ENCODE measurements around the gene ORAI3.

DNA sequence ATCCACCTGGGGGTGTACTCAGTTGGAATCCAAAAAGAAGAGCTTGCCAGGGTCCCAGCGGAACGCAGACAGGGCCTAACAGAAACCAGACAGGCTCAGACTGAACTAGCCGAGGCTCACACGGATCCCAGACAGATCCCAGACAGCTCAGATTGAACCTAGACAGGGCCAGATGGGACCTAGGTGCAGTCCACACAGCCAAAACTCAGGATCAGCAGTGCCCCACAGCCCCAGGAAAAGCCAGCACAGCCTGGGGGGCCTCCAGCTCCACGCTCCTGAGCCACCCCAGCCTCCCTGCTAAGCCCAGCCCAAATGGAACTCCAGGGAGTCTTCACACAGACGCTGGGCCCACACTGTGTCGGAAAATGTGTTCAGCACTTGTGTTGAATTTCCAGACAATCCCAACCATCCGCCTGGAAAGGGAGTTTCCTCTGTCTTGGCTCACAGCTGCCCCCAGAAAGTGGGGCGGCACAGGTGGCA lies 54.0 kb downstream of the ORAI3 start:
- no peak; the same call in 1 of the 2 replicates for TF ChIP-seq ZNF600 (tag by site-specific recombination; IDR thresholded peaks at IDR 0.05)
- TF ChIP-seq, protein P1, sequence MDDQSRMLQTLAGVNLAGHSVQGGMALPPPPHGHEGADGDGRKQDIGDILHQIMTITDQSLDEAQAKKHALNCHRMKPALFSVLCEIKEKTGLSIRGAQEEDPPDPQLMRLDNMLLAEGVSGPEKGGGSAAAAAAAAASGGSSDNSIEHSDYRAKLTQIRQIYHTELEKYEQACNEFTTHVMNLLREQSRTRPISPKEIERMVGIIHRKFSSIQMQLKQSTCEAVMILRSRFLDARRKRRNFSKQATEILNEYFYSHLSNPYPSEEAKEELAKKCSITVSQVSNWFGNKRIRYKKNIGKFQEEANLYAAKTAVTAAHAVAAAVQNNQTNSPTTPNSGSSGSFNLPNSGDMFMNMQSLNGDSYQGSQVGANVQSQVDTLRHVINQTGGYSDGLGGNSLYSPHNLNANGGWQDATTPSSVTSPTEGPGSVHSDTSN (CRISPR knock-in tag; IDR thresholded peaks at IDR 0.05), result no peak
- no peak for TF ChIP-seq ZSCAN30 (tag by site-specific recombination; IDR thresholded peaks at IDR 0.05)
- no peak for TF ChIP-seq ZNF184 (tag by site-specific recombination; IDR thresholded peaks at IDR 0.05)
- TF ChIP-seq, protein P2, sequence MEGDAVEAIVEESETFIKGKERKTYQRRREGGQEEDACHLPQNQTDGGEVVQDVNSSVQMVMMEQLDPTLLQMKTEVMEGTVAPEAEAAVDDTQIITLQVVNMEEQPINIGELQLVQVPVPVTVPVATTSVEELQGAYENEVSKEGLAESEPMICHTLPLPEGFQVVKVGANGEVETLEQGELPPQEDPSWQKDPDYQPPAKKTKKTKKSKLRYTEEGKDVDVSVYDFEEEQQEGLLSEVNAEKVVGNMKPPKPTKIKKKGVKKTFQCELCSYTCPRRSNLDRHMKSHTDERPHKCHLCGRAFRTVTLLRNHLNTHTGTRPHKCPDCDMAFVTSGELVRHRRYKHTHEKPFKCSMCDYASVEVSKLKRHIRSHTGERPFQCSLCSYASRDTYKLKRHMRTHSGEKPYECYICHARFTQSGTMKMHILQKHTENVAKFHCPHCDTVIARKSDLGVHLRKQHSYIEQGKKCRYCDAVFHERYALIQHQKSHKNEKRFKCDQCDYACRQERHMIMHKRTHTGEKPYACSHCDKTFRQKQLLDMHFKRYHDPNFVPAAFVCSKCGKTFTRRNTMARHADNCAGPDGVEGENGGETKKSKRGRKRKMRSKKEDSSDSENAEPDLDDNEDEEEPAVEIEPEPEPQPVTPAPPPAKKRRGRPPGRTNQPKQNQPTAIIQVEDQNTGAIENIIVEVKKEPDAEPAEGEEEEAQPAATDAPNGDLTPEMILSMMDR (tag by site-specific recombination; IDR thresholded peaks at IDR 0.05), result no peak
- TF ChIP-seq, protein P3, sequence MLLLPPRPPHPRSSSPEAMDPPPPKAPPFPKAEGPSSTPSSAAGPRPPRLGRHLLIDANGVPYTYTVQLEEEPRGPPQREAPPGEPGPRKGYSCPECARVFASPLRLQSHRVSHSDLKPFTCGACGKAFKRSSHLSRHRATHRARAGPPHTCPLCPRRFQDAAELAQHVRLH (tag by site-specific recombination; IDR thresholded peaks at IDR 0.05), result no peak
